Fibroblast of pulmonary artery (primary cell): ENCODE measurements around the gene GPT2.
A peak's percentile ranks its signal among the peaks of the same experiment; 100 is the strongest.

Experiments used
- DNase-seq: peaks from one replicate; pipeline ENCODE4 v3.0.0-alpha.2; 2010; ENCODE audit warnings: low read depth
- H3K4me3 ChIP-seq: replicated peaks from 2 replicates; pipeline ENCODE4 v1.5.1; 2011; ENCODE audit warnings: low read depth, mild to moderate bottlenecking, control low read depth, low read length, moderate library complexity
- CTCF ChIP-seq: IDR thresholded peaks from 2 replicates; pipeline ENCODE4 v1.5.1; 2011; ENCODE audit warnings: mild to moderate bottlenecking, control low read depth, low read length, inconsistent platforms; ENCODE audit errors: missing control alignments

Gene GPT2

DNA sequence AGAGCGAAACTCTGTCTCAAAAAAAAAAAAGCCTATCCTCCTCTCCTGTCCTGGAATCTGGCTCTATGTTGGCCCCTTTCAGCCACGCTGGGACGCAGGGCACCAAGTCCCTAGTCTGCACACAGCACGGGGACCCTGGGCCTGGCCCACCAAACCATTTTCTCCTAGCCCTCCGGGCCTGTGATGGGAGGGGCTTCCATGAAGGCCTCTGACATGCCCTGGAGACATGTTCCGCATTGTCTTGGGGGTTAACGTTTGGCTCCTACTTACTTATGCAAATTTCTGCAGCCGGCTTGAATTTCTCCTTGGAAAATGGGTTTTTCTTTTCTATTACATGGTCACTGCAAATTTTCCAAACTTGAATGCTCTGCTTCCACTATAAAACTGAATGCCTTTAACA lies 12.6 kb upstream of the GPT2 start:
- H3K4me3 ChIP-seq = no peak overlapping the region
- no peak for TF ChIP-seq CTCF
- DNase-seq = no peak

GRCh38 chr16:46873201-46873600 lies 11.0 kb upstream of the GPT2 start:
- TF ChIP-seq CTCF = no peak
- no peak for DNase-seq
- no peak overlapping the region for H3K4me3 ChIP-seq

- no peak for TF ChIP-seq CTCF
- no peak overlapping the region for H3K4me3 ChIP-seq
These were observed 8.9 kb upstream of the GPT2 start for GRCh38 chr16:46875243-46875642.

GRCh38 chr16:46882304-46882939 lies 1.7 kb upstream of the GPT2 start:
- no peak for TF ChIP-seq CTCF
- no peak for DNase-seq
- no peak overlapping the region for H3K4me3 ChIP-seq

More at GRCh38 chr16:46875243-46875642, 8.9 kb upstream of the GPT2 start:
- DNase-seq = no peak

- no peak for TF ChIP-seq CTCF
- no peak overlapping the region for H3K4me3 ChIP-seq
- no peak for DNase-seq
These were observed 1.2 kb upstream of the GPT2 start for GRCh38 chr16:46882940-46883307.

DNA sequence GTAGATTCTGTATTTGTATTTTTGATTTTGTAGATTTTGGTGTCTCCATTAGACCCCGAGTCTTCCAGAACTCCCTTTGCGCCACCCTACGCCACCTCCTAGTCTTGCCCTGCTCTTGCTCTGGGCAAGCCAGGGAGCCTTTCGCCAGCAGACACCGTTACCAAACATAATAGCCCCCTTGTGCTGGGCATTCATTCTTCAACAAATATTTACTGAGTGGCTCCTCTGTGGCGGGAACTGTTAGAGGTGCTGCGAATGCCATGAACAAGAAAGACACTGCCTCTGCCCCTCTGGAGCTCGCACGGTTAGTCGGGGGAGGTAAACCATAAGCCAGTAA lies 841 bp upstream of the GPT2 start:
- peak overlapping the region; percentile 79 for H3K4me3 ChIP-seq
- no peak for TF ChIP-seq CTCF
- DNase-seq = no peak

DNA sequence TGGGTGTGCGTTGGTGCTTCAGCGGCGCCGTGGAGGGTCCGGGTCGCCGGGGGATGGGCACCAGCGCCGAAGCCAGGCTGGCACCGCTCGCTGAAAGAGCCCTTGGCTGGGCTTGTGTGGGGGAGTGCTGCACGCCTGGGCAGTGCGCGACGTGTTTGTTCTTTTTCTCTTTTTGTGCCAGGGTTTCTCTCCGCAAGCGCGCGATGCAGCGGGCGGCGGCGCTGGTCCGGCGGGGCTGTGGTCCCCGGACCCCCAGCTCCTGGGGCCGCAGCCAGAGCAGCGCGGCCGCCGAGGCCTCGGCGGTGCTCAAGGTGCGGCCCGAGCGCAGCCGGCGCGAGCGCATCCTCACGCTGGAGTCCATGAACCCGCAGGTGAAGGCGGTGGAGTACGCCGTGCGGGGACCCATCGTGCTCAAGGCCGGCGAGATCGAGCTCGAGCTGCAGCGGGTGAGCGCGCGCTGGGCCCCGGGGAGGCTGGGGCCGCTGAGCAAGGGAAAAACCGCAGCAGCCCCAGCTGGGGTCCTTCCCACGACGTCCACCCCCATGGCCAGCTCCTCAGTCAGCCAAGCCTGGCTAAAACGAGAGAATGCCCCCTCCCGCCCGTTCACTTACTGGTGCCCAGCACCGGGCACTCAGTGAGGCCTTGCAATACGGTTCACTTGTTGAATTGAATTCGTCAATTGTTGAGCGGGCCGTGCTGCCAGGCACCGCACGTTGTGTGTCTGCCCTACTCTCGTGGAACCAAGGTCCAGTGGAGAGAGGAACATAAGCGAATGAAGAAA lies 541 bp downstream of the GPT2 start:
- DNase-seq = no peak
- peak overlapping the region; percentile 79 for H3K4me3 ChIP-seq
- no peak for TF ChIP-seq CTCF
